Hepatocyte (in vitro differentiated cells): ENCODE measurements around the gene VAMP2.

ENCODE experiments used
- EZH2phosphoT487 ChIP-seq: fragments of 200-600 bp; sonication (generic); IDR thresholded peaks from one replicate; pipeline ENCODE4 v1.6.1; 2018; ENCODE audit warnings: antibody characterized with exemption, mild to moderate bottlenecking, low read depth, moderate library complexity; ENCODE audit not compliant: unreplicated experiment, severe bottlenecking
- TF ChIP-seq, protein P1 (sequence below): fragments of 200-600 bp; sonication (generic); IDR thresholded peaks from 2 replicates; pipeline ENCODE4 v1.5.1; 2016; ENCODE audit warnings: antibody characterized with exemption, mild to moderate bottlenecking; ENCODE audit not compliant: poor library complexity

DNA sequence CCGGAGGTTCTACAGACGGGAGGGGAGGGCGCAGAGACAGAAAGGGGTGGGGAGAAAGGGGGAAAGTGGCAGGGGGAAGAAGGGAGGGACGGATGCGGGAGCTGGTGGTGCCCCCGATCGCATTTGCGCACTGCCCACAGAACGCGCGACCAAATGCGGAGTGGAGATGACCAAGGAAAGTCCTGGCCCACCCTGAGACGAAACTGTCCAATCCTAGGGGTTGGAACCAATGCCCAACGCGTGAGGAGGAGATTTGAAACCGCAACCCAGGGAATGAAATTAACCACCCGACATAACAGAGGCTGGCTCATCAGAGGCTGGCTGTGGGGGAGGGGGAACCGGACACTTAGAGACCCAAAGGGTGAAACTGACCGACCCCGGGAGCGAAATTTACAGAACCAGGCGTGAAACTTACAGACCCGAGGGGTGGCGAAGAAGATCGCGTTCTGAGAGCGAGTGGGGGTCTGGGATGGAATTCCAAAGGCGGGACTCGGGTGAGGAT is 40.3 kb downstream of the VAMP2 start:
- TF ChIP-seq, protein P1, sequence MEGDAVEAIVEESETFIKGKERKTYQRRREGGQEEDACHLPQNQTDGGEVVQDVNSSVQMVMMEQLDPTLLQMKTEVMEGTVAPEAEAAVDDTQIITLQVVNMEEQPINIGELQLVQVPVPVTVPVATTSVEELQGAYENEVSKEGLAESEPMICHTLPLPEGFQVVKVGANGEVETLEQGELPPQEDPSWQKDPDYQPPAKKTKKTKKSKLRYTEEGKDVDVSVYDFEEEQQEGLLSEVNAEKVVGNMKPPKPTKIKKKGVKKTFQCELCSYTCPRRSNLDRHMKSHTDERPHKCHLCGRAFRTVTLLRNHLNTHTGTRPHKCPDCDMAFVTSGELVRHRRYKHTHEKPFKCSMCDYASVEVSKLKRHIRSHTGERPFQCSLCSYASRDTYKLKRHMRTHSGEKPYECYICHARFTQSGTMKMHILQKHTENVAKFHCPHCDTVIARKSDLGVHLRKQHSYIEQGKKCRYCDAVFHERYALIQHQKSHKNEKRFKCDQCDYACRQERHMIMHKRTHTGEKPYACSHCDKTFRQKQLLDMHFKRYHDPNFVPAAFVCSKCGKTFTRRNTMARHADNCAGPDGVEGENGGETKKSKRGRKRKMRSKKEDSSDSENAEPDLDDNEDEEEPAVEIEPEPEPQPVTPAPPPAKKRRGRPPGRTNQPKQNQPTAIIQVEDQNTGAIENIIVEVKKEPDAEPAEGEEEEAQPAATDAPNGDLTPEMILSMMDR, result no peak
- TF ChIP-seq EZH2phosphoT487, result no peak
